WTC11 (cell line): ENCODE data around the gene FLYWCH2. TPM values are rescaled to one million over a fixed set of nuclear protein-coding genes. Genes with fewer than 3 reads are reported as not detected.

Experiments
- ATAC-seq: fragments of 200-7000 bp; cut with Tn5 transposase; 2 replicates; pipeline ENCODE4 v1.10.0; 2021; ENCODE audit warnings: mild to moderate bottlenecking, moderate library complexity
- CTCF ChIA-PET: fragments of 300-600 bp; sonication (Branson Sonifier 250); formaldehyde crosslinking; loops from one replicate; lab custom pipeline; 2021; ENCODE audit warnings: antibody characterized with exemption; lab: Charles Lee
- POLR2A ChIA-PET: fragments of 350-600 bp; sonication (Branson Sonifier 250); formaldehyde crosslinking; loops from one replicate; lab custom pipeline; 2021; ENCODE audit warnings: antibody characterized with exemption; lab: Charles Lee
- DNase-seq: peaks from one replicate; pipeline ENCODE4 v3.0.0; 2021; ENCODE audit warnings: low spot score
- H3K27ac Mint-ChIP-seq: 2 replicates; pipeline ENCODE4 v1.8.0; 2021; ENCODE audit warnings: mixed read lengths
- H3K27me3 Mint-ChIP-seq: 2 replicates; pipeline ENCODE4 v1.8.0; 2021; ENCODE audit warnings: low read depth, mild to moderate bottlenecking, moderate library complexity, mixed read lengths
- H3K36me3 Mint-ChIP-seq: 2 replicates; pipeline ENCODE4 v1.8.0; 2021; ENCODE audit warnings: mixed read lengths
- H3K4me1 Mint-ChIP-seq: 2 replicates; pipeline ENCODE4 v1.8.0; 2022; ENCODE audit warnings: mixed read lengths
- H3K4me3 Mint-ChIP-seq: 2 replicates; pipeline ENCODE4 v1.8.0; 2021; ENCODE audit warnings: mild to moderate bottlenecking, moderate library complexity, mixed read lengths
- H3K9me3 Mint-ChIP-seq: 2 replicates; pipeline ENCODE4 v1.8.0; 2021; ENCODE audit warnings: mixed read lengths
- CTCF ChIP-seq: fragments of 200-600 bp; IDR thresholded peaks from 2 replicates; pipeline ENCODE4 v1.8.0; 2022; ENCODE audit warnings: antibody characterized with exemption
- ESRRA ChIP-seq: sonication (generic); formaldehyde crosslinking; IDR thresholded peaks from 2 replicates; pipeline ENCODE4 v1.8.1; 2022; ENCODE audit warnings: mild to moderate bottlenecking, missing genetic modification reagents, borderline replicate concordance
- FOXJ3 ChIP-seq: sonication (generic); formaldehyde crosslinking; IDR thresholded peaks from 2 replicates; pipeline ENCODE4 v1.9.0; 2021; ENCODE audit warnings: missing genetic modification reagents, mild to moderate bottlenecking, borderline replicate concordance
- FOXP4 ChIP-seq: sonication (generic); formaldehyde crosslinking; IDR thresholded peaks from 2 replicates; pipeline ENCODE4 v1.8.0; 2022; ENCODE audit warnings: mild to moderate bottlenecking, missing genetic modification reagents
- HMGXB4 ChIP-seq: sonication (generic); formaldehyde crosslinking; IDR thresholded peaks from 2 replicates; pipeline ENCODE4 v1.8.1; 2023; ENCODE audit warnings: mild to moderate bottlenecking, moderate library complexity, missing genetic modification reagents
- JAZF1 ChIP-seq: fragments of 250-450 bp; sonication (Bioruptor Pico); IDR thresholded peaks from 2 replicates; pipeline ENCODE4 v1.9.0; 2021; ENCODE audit warnings: moderate library complexity, mild to moderate bottlenecking, inconsistent platforms
- NR3C1 ChIP-seq: sonication (generic); formaldehyde crosslinking; conservative IDR thresholded peaks from 2 replicates; pipeline ENCODE4 v1.8.1; 2023; ENCODE audit warnings: low read depth, mild to moderate bottlenecking, missing genetic modification reagents
- PRRX2 ChIP-seq: fragments of 250-450 bp; sonication (Bioruptor Pico); IDR thresholded peaks from 2 replicates; pipeline ENCODE4 v1.8.0; 2021; ENCODE audit warnings: mild to moderate bottlenecking
- SOX15 ChIP-seq: fragments of 250-450 bp; sonication (Bioruptor Pico); IDR thresholded peaks from 2 replicates; pipeline ENCODE4 v1.9.0; 2021; ENCODE audit warnings: mild to moderate bottlenecking
- ZBTB43 ChIP-seq: sonication (generic); formaldehyde crosslinking; IDR thresholded peaks from 2 replicates; pipeline ENCODE4 v1.8.1; 2023; ENCODE audit warnings: mild to moderate bottlenecking, missing genetic modification reagents
- ZNF671 ChIP-seq: fragments of 250-450 bp; sonication (Bioruptor Pico); IDR thresholded peaks from 2 replicates; pipeline ENCODE4 v1.8.0; 2021; ENCODE audit warnings: mild to moderate bottlenecking
- total RNA-seq: library from RNA; stranded (reverse); gene quantifications from 3 replicates; pipeline ENCODE4 v1.2.3, GENCODE V29; 2021
- TF ChIP-seq, protein P1 (sequence below): sonication (generic); formaldehyde crosslinking; IDR thresholded peaks from 2 replicates; pipeline ENCODE4 v1.8.1; 2023; ENCODE audit warnings: mild to moderate bottlenecking, missing genetic modification reagents
- TF ChIP-seq, protein P2 (sequence below): sonication (generic); formaldehyde crosslinking; IDR thresholded peaks from 2 replicates; pipeline ENCODE4 v1.8.1; 2022; ENCODE audit warnings: low read depth, missing genetic modification reagents, borderline replicate concordance

Gene FLYWCH2
- total RNA-seq, 1 experiment from 2014 or later: 20.7 TPM

DNA sequence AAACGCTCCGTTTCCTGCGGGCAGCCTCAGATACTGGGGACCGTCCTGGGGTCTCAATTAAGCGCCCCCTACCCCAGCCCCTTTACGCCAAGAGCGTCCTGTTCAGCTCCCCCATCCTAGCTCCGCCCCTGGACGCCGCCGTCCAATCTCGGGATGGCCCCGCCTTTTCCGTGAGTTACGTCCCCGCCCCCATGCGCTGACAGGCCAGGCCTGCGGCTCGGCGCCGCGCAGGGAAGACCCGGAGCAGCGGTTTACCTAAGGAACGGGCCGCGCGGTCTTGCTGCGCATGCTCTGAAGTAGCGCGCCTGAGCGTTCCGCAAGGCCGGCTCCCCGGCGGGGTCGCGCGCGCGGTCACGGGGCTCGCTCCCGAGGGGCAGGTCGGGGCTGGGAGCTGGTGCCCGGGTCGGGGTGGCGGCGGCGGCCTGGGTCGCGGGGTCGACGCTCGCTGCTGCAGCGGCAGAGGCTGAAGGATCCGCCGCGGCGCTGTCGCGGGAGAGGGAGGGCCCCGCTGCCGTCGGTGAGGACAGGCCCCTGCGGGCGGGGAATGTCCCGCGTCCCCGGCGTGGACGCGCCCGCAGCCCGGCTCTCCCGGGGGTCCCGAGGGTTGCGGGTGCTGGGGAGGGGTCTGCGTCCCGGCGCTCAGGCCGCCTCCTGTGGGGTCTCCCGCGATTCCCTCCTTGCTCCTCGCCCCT is 28.8 kb downstream of the FLYWCH2 start, which contains the start of gene FLYWCH1 (continued):
- TF ChIP-seq, protein P1, sequence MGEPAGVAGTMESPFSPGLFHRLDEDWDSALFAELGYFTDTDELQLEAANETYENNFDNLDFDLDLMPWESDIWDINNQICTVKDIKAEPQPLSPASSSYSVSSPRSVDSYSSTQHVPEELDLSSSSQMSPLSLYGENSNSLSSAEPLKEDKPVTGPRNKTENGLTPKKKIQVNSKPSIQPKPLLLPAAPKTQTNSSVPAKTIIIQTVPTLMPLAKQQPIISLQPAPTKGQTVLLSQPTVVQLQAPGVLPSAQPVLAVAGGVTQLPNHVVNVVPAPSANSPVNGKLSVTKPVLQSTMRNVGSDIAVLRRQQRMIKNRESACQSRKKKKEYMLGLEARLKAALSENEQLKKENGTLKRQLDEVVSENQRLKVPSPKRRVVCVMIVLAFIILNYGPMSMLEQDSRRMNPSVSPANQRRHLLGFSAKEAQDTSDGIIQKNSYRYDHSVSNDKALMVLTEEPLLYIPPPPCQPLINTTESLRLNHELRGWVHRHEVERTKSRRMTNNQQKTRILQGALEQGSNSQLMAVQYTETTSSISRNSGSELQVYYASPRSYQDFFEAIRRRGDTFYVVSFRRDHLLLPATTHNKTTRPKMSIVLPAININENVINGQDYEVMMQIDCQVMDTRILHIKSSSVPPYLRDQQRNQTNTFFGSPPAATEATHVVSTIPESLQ (CRISPR knock-in tag): no peak
- TF ChIP-seq SOX15 (CRISPR knock-in tag): no peak

- ATAC-seq (peak; percentile 3; the same call in 1 of the 2 replicates), DNase-seq (peak; percentile 38)
- peaks cover 37% of the 10 kb centered on the region for H3K27me3 Mint-ChIP-seq
- H3K4me1 Mint-ChIP-seq: peaks cover 12% of the 10 kb centered on the region
- H3K9me3 Mint-ChIP-seq: no peaks in the 10 kb centered on the region
- ChIA-PET POLR2A (interaction anchor here (1.2 to 1.3 kb wide), 2 partner anchors 29 to 52 kb away, joined by 4 to 5 read pairs; partner anchors contain the start of gene FLYWCH2), CTCF (interaction anchor here (1.0 to 3.2 kb wide), 13 partner anchors 8 to 217 kb away, joined by 3 to 42 read pairs (median 5); partner anchors contain the start of genes FLYWCH2 and TNFRSF12A)
- TF ChIP-seq FOXP4 (CRISPR knock-in tag): no peak
- TF ChIP-seq FOXJ3 (CRISPR knock-in tag): no peak
- no peak for TF ChIP-seq ESRRA (CRISPR knock-in tag)
- peak overlapping the region; percentile 81 for H3K4me3 Mint-ChIP-seq
- peaks cover 4% of the 10 kb centered on the region; the same call in 1 of the 2 replicates for H3K36me3 Mint-ChIP-seq
- no peak overlapping the region for H3K27ac Mint-ChIP-seq
These were observed 29.6 kb downstream of the FLYWCH2 start for GRCh38 chr16:2912330-2913199.

DNA sequence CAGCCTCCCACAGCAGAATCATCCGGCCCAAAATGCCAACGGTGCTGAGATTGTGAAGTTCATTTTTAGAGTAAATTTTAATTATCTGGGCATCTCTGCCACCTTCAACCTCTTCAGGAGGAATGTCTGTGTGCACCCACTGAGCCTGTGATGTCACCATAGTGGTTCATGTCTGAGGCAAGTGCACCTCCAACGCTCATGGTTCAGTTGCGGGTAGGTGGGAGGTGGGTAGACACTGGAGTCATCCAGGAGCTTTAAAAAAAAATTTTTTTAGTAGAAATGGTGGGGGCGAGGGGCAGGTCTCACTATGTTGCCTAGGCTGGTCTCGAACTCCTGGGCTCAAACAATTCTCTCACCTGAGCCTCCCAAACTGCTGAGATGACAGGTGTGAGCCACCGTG is 30.6 kb downstream of the FLYWCH2 start:
- H3K4me1 Mint-ChIP-seq: peaks cover 11% of the 10 kb centered on the region
- ATAC-seq: no peak
- TF ChIP-seq, protein P2, sequence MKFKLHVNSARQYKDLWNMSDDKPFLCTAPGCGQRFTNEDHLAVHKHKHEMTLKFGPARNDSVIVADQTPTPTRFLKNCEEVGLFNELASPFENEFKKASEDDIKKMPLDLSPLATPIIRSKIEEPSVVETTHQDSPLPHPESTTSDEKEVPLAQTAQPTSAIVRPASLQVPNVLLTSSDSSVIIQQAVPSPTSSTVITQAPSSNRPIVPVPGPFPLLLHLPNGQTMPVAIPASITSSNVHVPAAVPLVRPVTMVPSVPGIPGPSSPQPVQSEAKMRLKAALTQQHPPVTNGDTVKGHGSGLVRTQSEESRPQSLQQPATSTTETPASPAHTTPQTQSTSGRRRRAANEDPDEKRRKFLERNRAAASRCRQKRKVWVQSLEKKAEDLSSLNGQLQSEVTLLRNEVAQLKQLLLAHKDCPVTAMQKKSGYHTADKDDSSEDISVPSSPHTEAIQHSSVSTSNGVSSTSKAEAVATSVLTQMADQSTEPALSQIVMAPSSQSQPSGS (CRISPR knock-in tag): no peak
- TF ChIP-seq HMGXB4 (CRISPR knock-in tag) (no peak), ZBTB43 (CRISPR knock-in tag) (no peak), PRRX2 (CRISPR knock-in tag) (no peak), CTCF (no peak), ZNF671 (CRISPR knock-in tag) (no peak), NR3C1 (CRISPR knock-in tag) (no peak), JAZF1 (no peak)
- TF ChIP-seq, all 79 proteins: peak for 0
- ChIA-PET CTCF (interaction anchor here (0.9 to 3.2 kb wide), 5 partner anchors 9 to 75 kb away, joined by 4 to 42 read pairs (median 17); no protein-coding TSS in a partner anchor), POLR2A (no interaction called here)
- Mint-ChIP-seq H3K27me3 (peaks cover 34% of the 10 kb centered on the region), H3K36me3 (peaks cover 4% of the 10 kb centered on the region; the same call in 1 of the 2 replicates), H3K4me3 (0 out of 2 replicates have a peak overlapping the region, but pooled peaks have one; percentile 81), H3K27ac (no peak overlapping the region), H3K9me3 (no peaks in the 10 kb centered on the region)
- no peak for DNase-seq
